HCT116 (cell line): Measurements from ENCODE around the gene CCDC187. TPM values are rescaled to one million over a fixed set of nuclear protein-coding genes. Genes with fewer than 3 reads are reported as not detected.

ENCODE experiments used
- ATAC-seq: fragments of 200-7000 bp; cut with Tn5 transposase; 2 replicates; pipeline ENCODE4 v1.9.1; 2020; ENCODE audit warnings: mild to moderate bottlenecking, moderate library complexity
- BruUV-seq: library from RNA; stranded (reverse); fragments of 400-500 nt; replicated peaks from 2 replicates; lab custom pipeline; 2021; lab: Mats Ljungman, UMichigan
- CTCF ChIA-PET: fragments of 300-600 bp; sonication (Branson Sonifier 250); formaldehyde crosslinking; loops from one replicate; lab custom pipeline; 2021; ENCODE audit warnings: antibody characterized with exemption; lab: Charles Lee
- POLR2A ChIA-PET: fragments of 300-600, 350-600 bp; sonication (Branson Sonifier 250); formaldehyde crosslinking; loops from one replicate; lab custom pipeline; 2021; ENCODE audit warnings: antibody characterized with exemption; lab: Charles Lee
- RAD21 ChIA-PET, 2 experiments: fragments of 300-600 bp; sonication (Branson Sonifier 250); formaldehyde crosslinking; loops; one replicate each; lab custom pipeline; 2023; ENCODE audit warnings: low total read pairs in 2 of 2; ENCODE audit not compliant: uncharacterized antibody in 2 of 2, unreplicated experiment in 2 of 2, low non-redundant PET in 1 of 2; lab: Charles Lee
- DNase-seq: peaks from one replicate; pipeline ENCODE4 v3.0.0-alpha.2; 2010; ENCODE audit warnings: low read depth, low spot score
- H2AFZ ChIP-seq: fragments of 200-600 bp; shearing (Covaris generic), sonication (generic); 2 replicates; pipeline ENCODE4 v1.6.1; 2017; ENCODE audit warnings: low read depth, mixed run types, mixed read lengths, antibody characterized with exemption, low read length; ENCODE audit not compliant: poor library complexity, severe bottlenecking
- H3K27ac ChIP-seq: 2 replicates; pipeline ENCODE4 v1.5.1; 2012; ENCODE audit warnings: low read depth, low read length
- H3K27me3 ChIP-seq: fragments of 200-600 bp; sonication (generic); 2 replicates; pipeline ENCODE4 v1.6.1; 2016; ENCODE audit warnings: mixed run types, low read length, mixed read lengths; ENCODE audit not compliant: insufficient read depth
- H3K36me3 ChIP-seq, 2 experiments: fragments of 200-500 bp in 1 of 2; fragments of 200-600 bp in 1 of 2; sonication (Bioruptor generic) in 1 of 2; sonication (generic) in 1 of 2; 2 replicates each; pipeline versions ENCODE4 v1.5.1 to v1.6.1; 2014 to 2016; ENCODE audit warnings: low read length in 2 of 2, inconsistent platforms in 1 of 2, mixed read lengths in 1 of 2, mixed run types in 1 of 2; ENCODE audit not compliant: insufficient read depth in 2 of 2, control insufficient read depth in 1 of 2
- H3K4me1 ChIP-seq, 2 experiments: fragments of 200-600 bp in 1 of 2; sonication (generic) in 1 of 2; 2 replicates each; pipeline versions ENCODE4 v1.5.1 to v1.6.1; 2012 to 2017; ENCODE audit warnings: low read length in 2 of 2, inconsistent platforms in 1 of 2, mild to moderate bottlenecking in 1 of 2, mixed read lengths in 1 of 2, mixed run types in 1 of 2, moderate library complexity in 1 of 2; ENCODE audit not compliant: insufficient read depth in 2 of 2, control insufficient read depth in 1 of 2
- H3K4me2 ChIP-seq: fragments of 200-600 bp; sonication (generic); 2 replicates; pipeline ENCODE4 v1.6.1; 2017; ENCODE audit warnings: mixed run types, low read length, mixed read lengths
- H3K4me3 ChIP-seq, 2 experiments: fragments of 200-600 bp in 1 of 2; sonication (generic) in 1 of 2; replicated peaks in 1 of 2; 2 replicates each; pipeline ENCODE4 v1.5.1; 2011 to 2016; ENCODE audit warnings: low read length in 2 of 2, control low read depth in 1 of 2, low read depth in 1 of 2, mild to moderate bottlenecking in 1 of 2, mixed read lengths in 1 of 2, mixed run types in 1 of 2
- H3K79me2 ChIP-seq: fragments of 200-600 bp; sonication (generic); 2 replicates; pipeline ENCODE4 v1.6.1; 2017; ENCODE audit warnings: mild to moderate bottlenecking, mixed run types, low read length, moderate library complexity, mixed read lengths; ENCODE audit not compliant: insufficient read depth
- H3K9ac ChIP-seq: fragments of 200-600 bp; sonication (generic); 2 replicates; pipeline ENCODE4 v1.6.1; 2016; ENCODE audit warnings: low read length, mixed read lengths
- H3K9me2 ChIP-seq: fragments of 200-600 bp; sonication (generic), shearing (Covaris generic); 2 replicates; pipeline ENCODE4 v1.6.1; 2017; ENCODE audit warnings: mixed run types, mild to moderate bottlenecking, moderate library complexity; ENCODE audit not compliant: insufficient read depth
- H3K9me3 ChIP-seq, 2 experiments: fragments of 200-500 bp in 1 of 2; fragments of 200-600 bp in 1 of 2; sonication (Bioruptor generic) in 1 of 2; sonication (generic) in 1 of 2; 2 replicates each; pipeline ENCODE4 v1.6.1; 2014 to 2017; ENCODE audit warnings: low read length in 2 of 2, mixed read lengths in 2 of 2, inconsistent platforms in 1 of 2, low read depth in 1 of 2, mild to moderate bottlenecking in 1 of 2, mixed run types in 1 of 2, moderate library complexity in 1 of 2; ENCODE audit not compliant: control insufficient read depth in 1 of 2, insufficient read depth in 1 of 2
- H4K20me1 ChIP-seq: fragments of 200-600 bp; sonication (generic), shearing (Covaris generic); 2 replicates; pipeline ENCODE4 v1.6.1; 2017; ENCODE audit warnings: mixed run types, mild to moderate bottlenecking, moderate library complexity; ENCODE audit not compliant: insufficient read depth
- ATF3 ChIP-seq: IDR thresholded peaks from 2 replicates; pipeline ENCODE4 v1.6.1; 2012
- CEBPB ChIP-seq: IDR thresholded peaks from 2 replicates; pipeline ENCODE4 v1.6.1; 2012; ENCODE audit warnings: low read depth
- EGR1 ChIP-seq: IDR thresholded peaks from 2 replicates; pipeline ENCODE4 v1.6.1; 2012; ENCODE audit warnings: low read depth
- ELF1 ChIP-seq: IDR thresholded peaks from 2 replicates; pipeline ENCODE4 v1.6.1; 2012; ENCODE audit warnings: low read depth, borderline replicate concordance
- EZH2 ChIP-seq: fragments of 200-600 bp; sonication (generic); IDR thresholded peaks from 2 replicates; pipeline ENCODE4 v1.6.1; 2017; ENCODE audit warnings: antibody characterized with exemption, mixed run types
- EZH2phosphoT487 ChIP-seq: fragments of 200-600 bp; IDR thresholded peaks from 2 replicates; pipeline ENCODE4 v1.6.1; 2018; ENCODE audit warnings: antibody characterized with exemption, borderline replicate concordance
- FOSL1 ChIP-seq: IDR thresholded peaks from 2 replicates; pipeline ENCODE4 v1.6.1; 2012; ENCODE audit warnings: low read depth
- POLR2AphosphoS5 ChIP-seq: IDR thresholded peaks from 2 replicates; pipeline ENCODE4 v1.6.1; 2011; ENCODE audit warnings: mild to moderate bottlenecking, low read depth, low read length, moderate library complexity
- RAD21 ChIP-seq: IDR thresholded peaks from 2 replicates; pipeline ENCODE4 v1.6.1; 2012; ENCODE audit warnings: low read depth, mild to moderate bottlenecking
- SRF ChIP-seq: IDR thresholded peaks from 2 replicates; pipeline ENCODE4 v1.6.1; 2012; ENCODE audit warnings: low read depth
- TCF7L2 ChIP-seq: IDR thresholded peaks from 2 replicates; pipeline ENCODE4 v1.7.0; 2011; ENCODE audit warnings: borderline replicate concordance, inconsistent platforms; ENCODE audit not compliant: insufficient read depth, insufficient read length; ENCODE audit errors: extremely low read depth
- YY1 ChIP-seq: IDR thresholded peaks from 2 replicates; pipeline ENCODE4 v1.6.1; 2011; ENCODE audit warnings: low read length, low read depth, moderate library complexity, mild to moderate bottlenecking; ENCODE audit not compliant: insufficient replicate concordance; ENCODE audit errors: extremely low read depth
- ZNF274 ChIP-seq: fragments of 200-500 bp; sonication (Bioruptor generic); IDR thresholded peaks from 2 replicates; pipeline ENCODE4 v1.6.1; 2014; ENCODE audit warnings: mild to moderate bottlenecking, low read depth, low read length, inconsistent platforms
- intact Hi-C: fragments of 100-400 bp; cut with micrococcal nuclease; formaldehyde crosslinking; loops from 2 replicates; pipeline ENCODE4 v1.10.0; 2022
- total RNA-seq: library from RNA; stranded (reverse); gene quantifications from one replicate; pipeline ENCODE4 v1.2.1, GENCODE V29; 2021; ENCODE audit not compliant: unreplicated experiment

The CCDC187 gene
- total RNA-seq, 1 experiment from 2014 or later: 4.6 TPM

- ChIA-PET CTCF (interaction anchor here (0.6 to 2.5 kb wide), 4 partner anchors 10 to 88 kb away, joined by 3 to 8 read pairs (median 4); partner anchors contain the start of gene DNLZ), RAD21 (no interaction called here), POLR2A (no interaction called here)
- no peak for DNase-seq
- Histone ChIP-seq H3K4me1 (peaks cover 13 to 19% of the 10 kb centered on the region in 2 experiments), H3K27me3 (no peaks in the 10 kb centered on the region), H3K4me2 (no peak overlapping the region), H3K27ac (no peak overlapping the region), H3K9ac (no peak overlapping the region), H3K79me2 (no peaks in the 10 kb centered on the region), H2AFZ (no peak overlapping the region), H3K4me3 (no peak overlapping the region), H3K36me3 (no peaks in the 10 kb centered on the region), H3K9me3 (peaks cover 10 to 24% of the 10 kb centered on the region in 2 experiments; a peak in 2 of 4 replicates), H4K20me1 (no peaks in the 10 kb centered on the region), H3K9me2 (no peaks in the 10 kb centered on the region)
- intact Hi-C loops: no loop called here
- ATAC-seq: no peak
- TF ChIP-seq EZH2 (no peak), RAD21 (no peak), TCF7L2 (no peak), EZH2phosphoT487 (no peak), YY1 (no peak), CEBPB (no peak), POLR2AphosphoS5 (no peak), SRF (no peak), ATF3 (no peak), ELF1 (no peak), ZNF274 (no peak), EGR1 (no peak), FOSL1 (no peak)
- no TSS peak for BruUV-seq
These were observed 9.5 kb upstream of the CCDC187 start for GRCh38 chr9:136313111-136314055.
